Adrenal gland (tissue), 5 donors: ENCODE measurements around the gene PRPF6.

Source experiments
- CTCF ChIP-seq, 6 experiments: fragments of 450-650 bp in 4 of 6; fragments of 200-600 bp in 2 of 6; sonication (generic) in 1 of 6; IDR thresholded peaks; 1 replicate in 5 of 6; 2 replicates in 1 of 6; pipeline versions ENCODE4 v1.5.1 to v1.8.0; 2016 to 2021; ENCODE audit warnings: antibody characterized with exemption in 6 of 6, mild to moderate bottlenecking in 2 of 6, moderate library complexity in 1 of 6
- POLR2A ChIP-seq, 2 donors: fragments of 450-650 bp; IDR thresholded peaks; one replicate each; pipeline ENCODE4 v1.6.1; 2017; ENCODE audit warnings: antibody characterized with exemption in 2 of 2, mild to moderate bottlenecking in 2 of 2, moderate library complexity in 1 of 2
- donor health status: DM: no; HTN: no; CAD: no.

GRCh38 chr20:64067005-64067632, 86.2 kb downstream of the PRPF6 start:
- TF ChIP-seq POLR2A (IDR thresholded peaks at IDR 0.05) (no peak), CTCF (IDR thresholded peaks at IDR 0.05) (no peak)
